Fibroblast of villous mesenchyme (primary cell): Measurements from ENCODE around the gene TECTA. TPM values are rescaled to one million over a fixed set of nuclear protein-coding genes. Genes with fewer than 3 reads are reported as not detected.
"Not testable (repeated sequence)": the region's sequence is repeated elsewhere in the genome, so short reads cannot be mapped to it uniquely, and the experiment has no call there.

Experiments
- DNase-seq: peaks from one replicate; pipeline ENCODE4 v3.0.0-alpha.2; 2010; ENCODE audit warnings: low read depth
- H3K4me3 ChIP-seq: 2 replicates; pipeline ENCODE4 v1.5.1; 2011; ENCODE audit warnings: low read depth, mild to moderate bottlenecking, low read length
- CTCF ChIP-seq: IDR thresholded peaks from 2 replicates; pipeline ENCODE4 v1.5.1; 2012; ENCODE audit warnings: low read depth, mild to moderate bottlenecking, low read length; ENCODE audit not compliant: insufficient read depth
- total RNA-seq: library from RNA; depleted of rRNA; stranded (reverse); fragments of >200 nt; gene quantifications from 2 replicates; pipeline ENCODE4 v1.2.3, GENCODE V29; 2012

TECTA gene
- total RNA-seq, 1 donor: under 0.01 TPM

GRCh38 chr11:121159741-121160140 lies 58.7 kb downstream of the TECTA start:
- no peak for TF ChIP-seq CTCF
- no peak overlapping the region for H3K4me3 ChIP-seq
- DNase-seq: no peak

- no peak for DNase-seq
- H3K4me3 ChIP-seq: no peak overlapping the region
- no peak for TF ChIP-seq CTCF
Observed at GRCh38 chr11:121161349-121161917, 60.4 kb downstream of the TECTA start.

- no peak for TF ChIP-seq CTCF
- H3K4me3 ChIP-seq: no peak overlapping the region
- no peak for DNase-seq
Observed at GRCh38 chr11:121163658-121164308, 62.7 kb downstream of the TECTA start.

GRCh38 chr11:121177629-121178028 lies 76.6 kb downstream of the TECTA start:
- DNase-seq, H3K4me3 ChIP-seq: not testable (repeated sequence)

GRCh38 chr11:121179306-121179705 lies 78.3 kb downstream of the TECTA start:
- DNase-seq: no peak
- H3K4me3 ChIP-seq: no peak overlapping the region
- no peak for TF ChIP-seq CTCF

DNA sequence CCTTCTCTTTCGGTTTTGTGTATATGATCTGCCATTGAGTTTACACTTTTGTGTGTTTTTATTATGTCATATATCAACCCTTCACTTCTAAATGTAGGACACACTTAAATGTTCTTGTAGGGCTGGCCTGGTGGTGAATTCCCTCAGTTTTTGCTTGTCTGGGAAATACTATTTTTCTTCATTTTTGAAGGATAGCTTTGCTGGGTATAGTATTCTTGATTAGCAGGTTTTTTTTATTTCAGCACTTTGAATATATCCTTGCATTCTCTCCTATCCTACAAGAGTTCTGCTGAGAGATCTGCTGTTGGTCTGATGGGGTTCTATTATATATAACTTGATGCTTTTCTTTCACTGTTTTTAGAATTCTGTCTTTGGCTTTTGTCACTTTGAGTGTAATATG lies 79.1 kb downstream of the TECTA start:
- no peak for DNase-seq
- no peak for TF ChIP-seq CTCF
- no peak overlapping the region for H3K4me3 ChIP-seq

- no peak for DNase-seq
- H3K4me3 ChIP-seq: no peak overlapping the region
- no peak for TF ChIP-seq CTCF
Observed at GRCh38 chr11:121188776-121189175, 87.7 kb downstream of the TECTA start.
